Measurements from ENCODE around the gene MMS19.

MMS19 gene

DNA sequence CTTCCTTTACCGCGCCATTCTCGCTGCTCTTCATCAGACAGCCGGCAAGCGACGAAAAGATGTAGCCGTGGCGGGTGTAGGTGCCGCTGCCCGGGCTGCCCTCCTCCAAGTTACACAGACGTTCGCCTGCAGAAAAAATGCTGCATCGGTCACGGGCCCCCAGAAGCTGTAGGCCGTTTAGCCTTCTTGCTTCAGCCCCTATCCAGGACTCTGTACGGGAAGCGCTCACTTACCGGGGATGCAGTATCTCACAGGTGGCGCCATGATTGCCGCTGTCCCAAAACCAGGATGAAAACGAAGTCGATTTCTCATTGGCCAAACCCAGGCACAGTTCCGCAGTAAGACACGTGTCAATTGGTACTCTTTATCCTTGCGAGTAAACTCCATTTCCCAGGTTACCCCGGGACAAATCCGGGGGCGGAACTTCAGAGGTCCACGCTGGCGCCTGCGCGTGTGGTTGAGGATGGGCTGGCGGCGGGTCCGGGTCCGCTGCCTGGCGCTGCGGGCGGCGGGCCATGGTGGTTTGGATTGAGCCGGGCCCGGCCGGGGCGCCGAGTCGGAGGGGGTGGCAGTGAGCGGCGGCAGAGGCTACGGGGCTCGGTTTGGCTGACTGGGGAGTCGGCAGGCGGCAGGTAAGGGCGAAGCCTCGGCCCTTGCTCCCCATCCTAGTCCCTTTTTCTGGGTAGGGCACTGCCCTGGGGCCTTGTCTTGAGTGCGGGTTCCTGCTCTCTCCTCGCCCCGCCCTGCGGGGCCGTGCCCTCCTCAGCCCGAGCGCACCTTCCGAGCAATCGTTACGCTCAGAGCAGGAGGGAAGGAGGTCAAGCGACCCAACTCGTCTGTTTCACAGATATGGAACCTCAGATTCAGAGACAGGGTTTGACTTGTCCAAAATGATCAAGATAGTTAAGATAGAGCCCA is 52.2 kb downstream of the MMS19 start, which contains the start of the genes EXOSC1 and ZDHHC16:
TSS of gene EXOSC1 (minus strand) at position 285 of the 918 bp plus-strand sequence. CDS start at position 264, 21 bp downstream.
TSS of gene ZDHHC16 (plus strand) at position 454 of the 918 bp plus-strand sequence. CDS start 5,501 bp downstream, outside the sequence.
- Histone ChIP-seq H3K36me3 (peaks cover 37% of the 10 kb centered on the region), H3K27ac (peak within 1 kb of the TSS; percentile 83), H3K27me3 (ENCODE audit: insufficient read depth, low read depth, severe bottlenecking) (no peaks in the 10 kb centered on the region), H3K9me3 (ENCODE audit: severe bottlenecking) (no peaks in the 10 kb centered on the region), H3K4me3 (ENCODE audit: low read depth, low read length) (peak within 1 kb of the TSS; percentile 60)
- TF ChIP-seq, protein P1, sequence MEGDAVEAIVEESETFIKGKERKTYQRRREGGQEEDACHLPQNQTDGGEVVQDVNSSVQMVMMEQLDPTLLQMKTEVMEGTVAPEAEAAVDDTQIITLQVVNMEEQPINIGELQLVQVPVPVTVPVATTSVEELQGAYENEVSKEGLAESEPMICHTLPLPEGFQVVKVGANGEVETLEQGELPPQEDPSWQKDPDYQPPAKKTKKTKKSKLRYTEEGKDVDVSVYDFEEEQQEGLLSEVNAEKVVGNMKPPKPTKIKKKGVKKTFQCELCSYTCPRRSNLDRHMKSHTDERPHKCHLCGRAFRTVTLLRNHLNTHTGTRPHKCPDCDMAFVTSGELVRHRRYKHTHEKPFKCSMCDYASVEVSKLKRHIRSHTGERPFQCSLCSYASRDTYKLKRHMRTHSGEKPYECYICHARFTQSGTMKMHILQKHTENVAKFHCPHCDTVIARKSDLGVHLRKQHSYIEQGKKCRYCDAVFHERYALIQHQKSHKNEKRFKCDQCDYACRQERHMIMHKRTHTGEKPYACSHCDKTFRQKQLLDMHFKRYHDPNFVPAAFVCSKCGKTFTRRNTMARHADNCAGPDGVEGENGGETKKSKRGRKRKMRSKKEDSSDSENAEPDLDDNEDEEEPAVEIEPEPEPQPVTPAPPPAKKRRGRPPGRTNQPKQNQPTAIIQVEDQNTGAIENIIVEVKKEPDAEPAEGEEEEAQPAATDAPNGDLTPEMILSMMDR (IDR thresholded peaks at IDR 0.05; ENCODE audit: low read depth, low read length): no peak
- peak; percentile 95 for DNase-seq

DNA sequence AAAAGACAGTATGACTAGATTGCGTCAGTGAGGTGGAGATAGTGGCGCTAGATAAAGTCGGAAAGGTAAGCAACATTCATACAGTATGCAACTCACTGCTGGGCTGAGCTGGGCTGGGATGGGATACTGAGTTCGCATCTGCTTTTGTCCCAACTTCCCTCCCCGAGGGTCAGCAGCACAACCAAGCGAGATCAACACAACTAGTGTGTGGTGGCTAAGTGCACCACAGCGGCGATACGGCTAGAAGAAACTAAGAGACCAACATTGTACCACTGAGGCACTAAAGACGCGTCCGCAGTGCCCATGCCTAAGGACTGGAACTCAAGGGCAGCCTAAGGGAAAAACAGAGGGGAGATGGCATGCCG is 52.9 kb downstream of the MMS19 start:
- TF ChIP-seq, protein P1 (IDR thresholded peaks at IDR 0.05; ENCODE audit: low read depth, low read length): no peak
- peaks cover 36% of the 10 kb centered on the region for H3K36me3 ChIP-seq
- H3K4me3 ChIP-seq (ENCODE audit: low read depth, low read length): peak overlapping the region; percentile 60
- DNase-seq: no peak
- no peaks in the 10 kb centered on the region for H3K9me3 ChIP-seq (ENCODE audit: severe bottlenecking)
- peak overlapping the region; percentile 83 for H3K27ac ChIP-seq
- H3K27me3 ChIP-seq (ENCODE audit: insufficient read depth, low read depth, severe bottlenecking): no peaks in the 10 kb centered on the region

DNA sequence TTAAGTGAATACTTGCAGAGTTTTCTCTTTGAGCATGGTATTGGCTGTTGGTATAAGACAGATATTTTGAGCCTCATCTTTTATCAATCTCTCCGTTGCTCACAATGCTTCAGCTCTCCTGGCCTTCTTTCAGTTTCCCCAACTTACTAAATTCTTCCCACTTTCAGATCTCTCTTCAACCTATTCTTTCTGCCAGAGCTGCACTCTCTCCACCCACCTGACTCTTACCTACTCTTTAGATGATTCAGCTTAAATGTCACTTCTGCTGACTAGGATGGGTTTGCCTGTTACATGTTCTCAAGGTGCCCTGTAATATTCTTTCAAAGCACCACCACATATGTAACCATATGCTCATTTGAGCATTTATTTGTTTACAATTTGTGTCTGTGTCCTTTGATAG is 54.0 kb downstream of the MMS19 start:
- H3K9me3 ChIP-seq (ENCODE audit: severe bottlenecking): no peaks in the 10 kb centered on the region
- no peak overlapping the region for H3K4me3 ChIP-seq (ENCODE audit: low read depth, low read length)
- DNase-seq: no peak
- H3K27ac ChIP-seq: no peak overlapping the region
- no peaks in the 10 kb centered on the region for H3K27me3 ChIP-seq (ENCODE audit: insufficient read depth, low read depth, severe bottlenecking)
- H3K36me3 ChIP-seq: peaks cover 44% of the 10 kb centered on the region
- TF ChIP-seq, protein P1 (IDR thresholded peaks at IDR 0.05; ENCODE audit: low read depth, low read length): no peak

DNA sequence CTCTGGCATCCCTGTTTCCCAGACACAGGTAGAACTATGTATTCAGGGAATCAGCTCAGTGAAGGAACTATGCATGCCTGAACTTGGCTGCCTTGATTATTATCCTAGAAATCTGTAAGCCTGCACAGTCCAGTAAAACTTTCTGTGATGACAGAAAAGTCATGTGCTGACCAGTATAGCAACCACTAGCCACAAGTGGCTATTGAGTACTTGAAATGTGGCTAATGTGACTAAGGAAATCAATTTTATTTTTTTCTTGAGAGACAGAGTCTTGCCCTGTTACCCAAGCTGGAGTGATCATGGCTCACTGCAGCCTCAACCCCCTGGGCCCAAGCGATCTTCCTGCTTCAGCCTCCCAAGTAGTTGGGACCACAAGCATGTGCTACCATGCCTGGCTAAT is 55.9 kb downstream of the MMS19 start:
- DNase-seq: no peak
- H3K36me3 ChIP-seq: peaks cover 54% of the 10 kb centered on the region

DNA sequence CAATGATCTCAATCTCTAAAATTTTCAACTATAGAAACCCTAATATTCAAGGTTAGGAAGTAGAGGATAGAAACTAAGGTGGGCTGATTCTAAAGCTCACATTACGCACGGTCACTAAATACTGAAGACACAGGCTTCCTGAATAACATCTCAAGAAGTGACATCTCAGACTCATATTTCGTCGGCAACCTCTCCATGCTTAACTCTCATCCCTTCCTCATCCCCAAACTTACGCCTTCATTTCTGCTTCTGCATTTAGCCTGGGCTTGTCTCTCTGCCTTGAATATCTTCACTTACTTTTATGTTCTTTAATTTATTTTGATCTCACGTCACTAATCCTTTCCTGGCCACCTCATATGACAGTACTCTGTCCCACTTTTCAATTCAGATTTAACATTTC is 63.0 kb downstream of the MMS19 start:
- Histone ChIP-seq H3K27ac (no peak overlapping the region), H3K9me3 (ENCODE audit: severe bottlenecking) (no peaks in the 10 kb centered on the region), H3K27me3 (ENCODE audit: insufficient read depth, low read depth, severe bottlenecking) (no peaks in the 10 kb centered on the region), H3K36me3 (peaks cover 80% of the 10 kb centered on the region), H3K4me3 (ENCODE audit: low read depth, low read length) (no peak overlapping the region)
- TF ChIP-seq, protein P1 (IDR thresholded peaks at IDR 0.05; ENCODE audit: low read depth, low read length): no peak
- DNase-seq: no peak

More for the DNA sequence above, 55.9 kb downstream of the MMS19 start:
- no peak overlapping the region for H3K27ac ChIP-seq
- TF ChIP-seq, protein P1 (IDR thresholded peaks at IDR 0.05; ENCODE audit: low read depth, low read length): no peak
- H3K4me3 ChIP-seq (ENCODE audit: low read depth, low read length): no peak overlapping the region
- H3K9me3 ChIP-seq (ENCODE audit: severe bottlenecking): no peaks in the 10 kb centered on the region
- no peaks in the 10 kb centered on the region for H3K27me3 ChIP-seq (ENCODE audit: insufficient read depth, low read depth, severe bottlenecking)
